Stimulated activated CD8-positive, alpha-beta memory T cell treated with anti-CD3 and anti-CD28 coated beads, Interleukin-2, amount 100 ng/mL, for 48 hours (primary cell): ENCODE data around the gene AFAP1.

Source experiments
- DNase-seq, 2 donors: peaks; one replicate each; pipeline ENCODE4 v3.0.0-alpha.2; 2020; ENCODE audit warnings: low read depth in 2 of 2

Gene AFAP1, protein sequence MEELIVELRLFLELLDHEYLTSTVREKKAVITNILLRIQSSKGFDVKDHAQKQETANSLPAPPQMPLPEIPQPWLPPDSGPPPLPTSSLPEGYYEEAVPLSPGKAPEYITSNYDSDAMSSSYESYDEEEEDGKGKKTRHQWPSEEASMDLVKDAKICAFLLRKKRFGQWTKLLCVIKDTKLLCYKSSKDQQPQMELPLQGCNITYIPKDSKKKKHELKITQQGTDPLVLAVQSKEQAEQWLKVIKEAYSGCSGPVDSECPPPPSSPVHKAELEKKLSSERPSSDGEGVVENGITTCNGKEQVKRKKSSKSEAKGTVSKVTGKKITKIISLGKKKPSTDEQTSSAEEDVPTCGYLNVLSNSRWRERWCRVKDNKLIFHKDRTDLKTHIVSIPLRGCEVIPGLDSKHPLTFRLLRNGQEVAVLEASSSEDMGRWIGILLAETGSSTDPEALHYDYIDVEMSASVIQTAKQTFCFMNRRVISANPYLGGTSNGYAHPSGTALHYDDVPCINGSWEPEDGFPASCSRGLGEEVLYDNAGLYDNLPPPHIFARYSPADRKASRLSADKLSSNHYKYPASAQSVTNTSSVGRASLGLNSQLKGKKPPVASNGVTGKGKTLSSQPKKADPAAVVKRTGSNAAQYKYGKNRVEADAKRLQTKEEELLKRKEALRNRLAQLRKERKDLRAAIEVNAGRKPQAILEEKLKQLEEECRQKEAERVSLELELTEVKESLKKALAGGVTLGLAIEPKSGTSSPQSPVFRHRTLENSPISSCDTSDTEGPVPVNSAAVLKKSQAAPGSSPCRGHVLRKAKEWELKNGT

DNA sequence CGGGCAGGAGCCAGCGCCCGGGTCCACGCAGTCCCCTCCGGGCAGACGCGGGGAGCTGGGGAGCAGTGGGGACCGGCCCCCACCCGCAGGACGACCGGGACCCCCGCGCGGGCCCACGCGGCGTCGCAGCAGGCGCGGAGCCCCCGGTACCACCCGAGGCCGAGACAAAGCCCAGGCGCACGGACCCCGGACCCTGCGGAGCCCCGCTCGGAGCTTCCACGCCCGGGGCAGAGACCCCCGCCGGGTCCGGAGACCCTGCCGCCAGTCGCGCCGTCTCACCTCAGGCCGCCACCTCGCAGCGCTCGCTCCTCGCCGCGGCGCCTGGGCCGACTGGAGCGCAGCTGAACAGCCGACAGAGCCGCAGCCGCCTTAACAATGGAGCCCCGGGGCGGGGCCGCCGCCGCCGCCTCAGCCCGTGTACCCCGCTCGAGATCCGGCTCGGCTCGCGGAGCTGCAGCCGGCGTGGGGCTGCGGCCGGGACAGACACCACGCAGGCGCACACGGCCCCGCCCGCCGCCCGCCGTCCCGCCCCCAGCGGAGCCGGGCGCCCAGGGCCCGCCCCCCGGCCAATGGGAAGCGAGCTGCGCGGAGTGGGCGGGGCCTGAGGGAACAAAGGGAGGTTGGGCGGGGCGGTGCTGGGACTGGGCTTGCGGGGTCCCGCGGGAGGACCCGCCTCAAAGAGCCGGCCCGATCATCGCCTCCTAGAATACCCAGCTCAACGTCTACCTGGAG, at the start of gene AFAP1:
Gene AFAP1, minus strand, starts transcription at position 485 of the 732 bp plus-strand sequence. CDS start 67,783 bp downstream, outside the sequence.
- DNase-seq = peak; percentile 82

DNA sequence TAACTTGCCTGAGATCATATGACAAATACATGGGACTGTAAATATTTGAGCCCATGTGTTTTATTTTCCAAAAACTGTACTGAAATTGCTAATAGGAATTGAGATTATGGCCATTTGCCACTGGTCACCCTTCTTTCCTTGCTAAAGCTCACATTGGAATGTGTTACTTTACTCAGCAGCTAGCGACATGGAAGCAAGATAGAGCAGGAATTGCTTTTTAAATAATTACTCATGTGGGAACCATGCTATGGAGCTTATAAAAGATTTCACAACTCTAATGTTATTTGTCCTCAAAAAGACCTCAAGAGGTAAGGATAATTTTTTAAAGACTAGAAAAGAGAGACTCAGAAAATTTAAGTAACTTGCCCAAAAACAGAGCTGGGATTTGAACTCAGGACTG, 48.8 kb upstream of the AFAP1 start:
- DNase-seq = no peak

DNA sequence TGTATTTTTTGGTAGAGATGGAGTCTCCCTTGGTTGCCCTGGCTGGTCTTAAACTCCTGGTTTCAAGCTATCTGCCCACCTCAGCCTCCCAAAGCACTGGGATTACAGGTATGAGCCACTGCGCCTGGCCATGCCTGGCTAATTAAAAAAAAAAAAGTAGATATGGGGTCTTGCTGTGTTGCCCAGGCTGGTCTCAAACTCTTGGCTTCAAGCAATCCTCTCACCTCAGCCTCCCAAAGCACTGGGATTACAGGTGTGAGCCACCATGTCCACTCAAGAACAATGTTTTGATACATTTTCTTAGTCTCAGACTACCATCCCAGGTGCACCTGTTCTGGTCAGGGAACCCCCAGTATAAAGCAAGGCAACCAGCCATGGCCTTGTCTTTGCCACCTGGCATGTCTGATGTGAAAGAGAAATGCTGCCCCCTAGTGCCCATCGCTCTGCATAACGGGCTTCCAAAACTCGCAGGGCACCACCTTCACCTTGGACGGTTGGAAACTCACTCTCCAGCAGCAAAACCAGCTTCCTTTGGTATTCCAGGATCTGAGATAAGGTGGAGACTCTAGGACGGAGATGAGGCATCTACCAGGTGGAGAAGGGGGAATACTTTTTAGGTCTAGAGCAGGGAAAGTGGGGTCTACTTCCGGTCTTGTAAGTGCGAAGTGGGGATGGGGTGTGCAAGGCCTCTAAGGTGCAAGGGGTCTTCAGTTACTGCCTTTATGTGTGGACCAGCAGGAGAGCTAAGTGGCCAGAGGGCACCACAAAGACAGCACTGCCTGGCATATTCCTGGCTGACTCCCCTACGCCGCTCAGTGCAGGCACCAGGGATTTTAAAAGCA, 47.7 kb upstream of the AFAP1 start:
- DNase-seq = peak; percentile 56 to 64

DNA sequence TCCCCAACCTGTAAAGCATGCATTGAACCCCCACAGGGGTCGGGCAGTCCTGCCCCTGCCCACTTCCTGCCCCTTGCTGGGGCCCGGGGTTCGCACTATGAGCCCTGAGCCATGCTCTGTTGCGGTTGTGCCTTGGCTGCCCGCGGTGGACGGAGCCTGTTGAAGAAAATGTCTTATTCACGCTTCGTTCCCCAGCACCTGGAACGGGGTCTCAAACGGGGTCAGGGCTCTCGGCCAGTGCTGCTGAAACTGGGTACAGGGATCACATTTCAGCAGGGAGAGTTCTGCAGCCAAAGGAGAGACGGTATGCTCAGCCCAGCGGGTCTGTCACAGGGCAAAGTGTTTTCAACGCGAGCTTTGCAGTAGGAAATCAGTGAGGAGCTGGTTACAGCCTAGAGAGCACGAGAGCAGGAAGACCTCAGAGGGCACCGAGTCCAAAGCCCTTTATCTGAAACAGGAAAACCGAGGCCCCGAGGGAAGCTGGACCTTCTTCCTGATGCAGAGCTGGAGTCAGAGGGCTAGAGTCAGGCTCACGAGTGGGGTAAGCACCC, 46.3 kb upstream of the AFAP1 start:
- DNase-seq = no peak

DNA sequence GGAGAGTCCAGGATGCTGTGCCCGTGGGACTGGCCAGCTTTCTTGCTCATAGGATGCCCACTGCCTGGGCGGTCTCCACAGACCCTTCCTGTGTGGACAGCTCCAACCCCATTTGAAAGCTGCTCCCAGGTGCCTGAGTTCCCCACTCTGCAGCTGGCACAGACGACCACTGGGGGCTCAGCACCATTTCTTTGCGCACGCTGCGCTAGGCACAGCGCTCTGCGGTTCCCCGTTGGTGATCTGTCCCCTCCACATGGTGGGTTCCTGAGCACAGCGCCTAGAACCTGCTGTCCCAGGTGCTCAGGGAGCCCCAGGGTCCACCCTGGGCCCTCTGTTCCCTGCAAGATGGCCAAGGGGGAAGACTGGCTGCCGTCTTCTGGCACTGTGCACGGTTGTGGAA, 45.4 kb upstream of the AFAP1 start:
- DNase-seq = no peak

DNA sequence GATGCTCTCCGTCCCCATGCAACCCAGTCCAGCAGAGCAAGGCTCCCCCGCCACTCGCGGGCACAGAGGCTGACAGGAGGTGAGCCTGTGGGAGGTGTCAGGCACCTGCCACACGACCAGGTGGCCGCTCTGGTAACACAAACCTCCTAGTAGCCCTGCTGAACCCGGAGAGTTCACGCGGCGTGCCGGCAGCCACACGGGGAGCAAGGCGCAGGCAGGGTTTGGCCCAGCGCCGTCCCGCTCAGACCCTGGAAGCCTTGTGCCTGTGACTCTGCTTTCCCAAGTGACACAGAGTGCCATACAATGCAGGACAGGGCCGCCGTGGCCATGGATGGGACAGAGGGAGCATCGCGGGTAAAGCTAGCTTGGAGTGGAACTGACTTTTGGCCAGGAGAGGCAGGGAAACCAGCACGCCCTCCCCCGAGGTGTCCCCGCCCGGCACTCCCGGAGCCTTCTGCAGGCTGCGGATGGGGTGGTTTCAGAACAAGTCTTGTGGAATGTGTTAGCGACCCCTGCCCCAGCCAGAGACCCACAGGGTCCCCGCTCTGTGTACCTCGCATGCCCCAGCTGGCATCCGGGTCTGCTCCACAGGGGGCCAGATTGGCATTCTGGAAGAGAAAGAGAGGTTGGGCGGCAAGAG, 44.7 kb upstream of the AFAP1 start:
- no peak for DNase-seq

DNA sequence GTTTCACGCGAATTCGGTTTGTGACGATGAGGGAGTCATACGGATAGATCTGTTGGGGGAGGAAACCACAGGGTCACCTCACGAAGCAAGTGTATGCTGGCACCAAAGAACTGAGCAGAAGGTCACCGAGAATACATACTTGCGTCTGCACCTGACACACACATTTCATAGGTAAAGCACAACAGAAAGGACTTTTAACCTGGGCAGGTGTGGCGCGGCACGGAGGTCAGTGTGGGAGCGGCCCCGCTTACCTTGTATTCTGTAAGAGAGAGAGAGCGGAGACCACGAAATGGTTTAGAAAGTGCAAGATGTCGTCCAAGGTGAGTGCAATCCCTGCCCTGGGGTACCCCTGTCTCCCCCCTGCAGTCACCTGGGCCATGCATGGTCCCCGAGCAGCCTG, 43.6 kb upstream of the AFAP1 start:
- DNase-seq = no peak

DNA sequence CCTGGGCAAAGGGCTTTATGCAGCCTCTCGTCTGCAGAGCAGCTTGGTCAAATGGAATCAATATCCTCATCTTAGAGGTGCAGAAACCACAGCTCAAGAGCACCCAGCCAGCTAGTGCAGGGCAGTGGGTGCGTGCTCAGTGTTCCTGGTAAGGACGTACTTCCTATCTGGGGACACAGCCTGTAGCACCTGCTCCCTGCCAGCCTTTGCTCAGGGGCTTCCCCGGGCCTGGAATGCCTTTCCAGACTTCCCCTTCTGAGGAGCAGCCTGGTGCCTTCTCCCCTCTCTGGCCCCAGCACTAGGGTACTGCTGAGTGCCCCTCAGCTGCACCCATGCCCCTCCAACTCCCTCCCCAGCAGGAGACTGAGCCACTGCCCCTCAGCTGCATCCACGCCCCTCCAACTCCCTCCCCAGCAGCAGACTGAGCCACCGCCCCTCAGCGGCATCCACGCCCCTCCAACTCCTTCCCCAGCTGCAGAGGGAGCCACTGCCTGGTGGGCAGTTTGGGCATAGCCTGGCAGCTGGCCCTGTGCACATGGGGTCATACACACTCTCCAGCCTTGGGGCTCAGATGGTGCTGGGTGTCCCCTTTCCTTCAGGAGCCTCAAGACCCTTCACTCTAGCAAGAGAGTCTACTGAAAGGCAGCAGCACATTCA, 42.2 kb upstream of the AFAP1 start:
- no peak for DNase-seq

DNA sequence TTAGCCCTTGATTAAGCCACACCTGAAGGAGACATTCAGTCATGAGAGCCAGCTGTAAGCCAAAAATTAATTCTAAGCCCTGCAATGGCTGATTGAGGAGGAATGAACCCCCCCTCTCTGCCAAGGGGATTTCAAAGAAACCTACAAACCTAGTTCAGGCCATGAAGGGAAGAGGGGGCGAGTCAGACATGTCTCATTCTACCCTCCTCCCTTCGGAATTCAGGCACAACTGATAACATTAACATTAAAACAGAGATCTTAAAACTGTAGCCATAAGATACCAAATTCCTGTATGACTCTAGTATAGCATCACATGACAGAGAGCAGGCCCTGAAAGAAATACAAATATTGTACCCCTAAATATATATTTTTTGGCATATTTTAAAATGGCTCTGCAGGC, 40.4 kb upstream of the AFAP1 start:
- DNase-seq = no peak

DNA sequence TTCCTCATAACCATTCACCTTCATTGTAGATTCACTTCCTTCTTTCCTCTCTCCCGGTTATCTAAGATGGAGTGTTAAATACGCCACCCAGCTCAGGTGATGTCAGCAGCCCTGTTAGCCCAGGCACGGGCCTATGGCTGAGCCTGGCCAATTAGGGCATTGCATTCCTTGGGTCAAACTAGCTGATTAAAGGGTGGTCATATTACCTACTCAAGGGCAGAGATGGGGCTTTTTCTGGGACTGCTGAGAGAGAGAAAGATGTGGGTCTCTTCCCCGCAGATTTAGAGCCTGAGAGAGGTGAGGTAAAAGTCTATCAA, 39.9 kb upstream of the AFAP1 start:
- no peak for DNase-seq

DNA sequence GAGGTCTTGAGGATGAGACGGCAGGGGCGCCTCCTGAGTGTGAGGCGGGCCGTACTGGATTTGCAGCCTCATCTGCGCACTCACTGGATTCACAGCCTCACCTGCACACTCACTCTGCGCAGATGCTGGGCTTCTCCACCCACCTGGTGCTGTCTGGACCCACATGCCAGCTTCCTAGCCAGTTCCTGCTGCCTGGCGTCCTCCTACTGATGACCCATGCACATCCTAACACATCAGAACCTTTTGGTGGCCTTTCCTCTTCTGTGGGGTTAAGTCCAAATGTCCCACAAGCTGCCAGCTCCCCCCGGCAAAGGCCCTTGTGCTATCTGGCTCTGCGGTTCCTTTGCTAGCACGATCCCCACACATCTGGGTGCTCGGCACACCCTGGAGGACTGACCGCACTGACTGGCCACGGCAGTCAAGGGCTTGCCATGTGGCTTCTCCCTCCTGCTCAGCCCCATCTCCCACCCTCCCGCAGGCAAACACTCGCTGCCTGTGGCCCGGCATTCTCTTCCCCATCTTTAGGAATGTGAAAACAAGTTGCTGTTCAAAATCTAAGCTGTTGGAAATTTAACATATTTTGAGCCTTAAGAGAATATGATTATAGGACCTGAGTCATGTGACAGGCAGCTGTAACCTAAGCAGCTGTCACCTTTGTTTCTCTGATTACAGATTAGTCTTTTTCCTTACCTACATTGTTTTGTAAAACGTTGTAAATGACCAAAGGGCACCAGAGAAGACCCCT, 39.4 kb upstream of the AFAP1 start:
- no peak for DNase-seq

DNA sequence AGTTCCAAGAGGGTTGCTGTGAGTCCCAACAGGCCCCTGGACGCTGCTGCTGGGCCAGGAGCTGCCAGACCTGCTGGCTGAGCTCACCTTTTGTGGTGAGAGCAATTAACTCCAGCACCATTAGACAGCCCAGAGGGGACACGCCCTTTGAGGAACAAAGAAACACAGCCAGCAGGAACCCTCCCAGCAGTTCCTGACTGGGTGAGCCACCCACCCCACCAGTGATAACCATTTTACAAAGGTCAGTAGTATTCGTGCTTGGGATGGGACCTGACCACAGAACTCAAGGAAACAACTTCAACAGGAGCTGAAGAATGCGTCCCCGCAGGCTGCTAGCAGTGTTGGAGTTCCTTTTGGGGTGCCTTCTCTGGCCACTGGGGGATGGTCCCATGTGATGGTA, 38.8 kb upstream of the AFAP1 start:
- no peak for DNase-seq

DNA sequence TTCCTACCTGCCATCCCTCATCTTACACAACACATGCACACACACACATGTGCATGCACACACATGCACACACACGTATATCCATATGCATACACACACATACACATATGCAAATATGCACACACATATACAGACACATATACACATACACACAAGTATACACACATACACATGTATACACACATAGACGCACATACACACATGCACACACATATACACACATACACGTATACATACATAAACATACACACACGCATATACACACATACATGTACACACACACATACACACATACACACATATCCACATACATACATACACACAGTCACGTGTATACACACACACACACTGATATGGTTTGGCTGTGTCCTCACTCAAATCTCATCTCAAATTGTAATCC, 37.0 kb upstream of the AFAP1 start:
- no peak for DNase-seq

DNA sequence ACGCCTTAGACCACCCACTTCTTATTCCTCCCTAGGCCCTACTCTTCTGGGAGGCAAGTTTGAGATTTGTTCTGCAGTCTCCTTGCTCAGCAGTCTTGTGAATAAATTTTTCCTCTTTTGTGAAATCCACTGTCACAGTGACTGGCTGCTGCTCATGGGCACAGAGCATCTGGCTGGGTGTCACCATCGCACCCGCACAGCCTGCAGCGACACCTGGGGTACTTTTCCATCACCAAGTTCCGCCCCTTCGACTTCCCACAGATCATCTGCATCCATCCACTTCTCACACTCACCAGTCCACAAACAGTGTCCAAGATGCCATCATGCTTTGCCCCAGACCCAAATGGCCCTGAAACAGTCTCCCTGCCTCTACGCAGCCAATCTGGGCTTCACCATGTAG, 36.4 kb upstream of the AFAP1 start:
- no peak for DNase-seq

DNA sequence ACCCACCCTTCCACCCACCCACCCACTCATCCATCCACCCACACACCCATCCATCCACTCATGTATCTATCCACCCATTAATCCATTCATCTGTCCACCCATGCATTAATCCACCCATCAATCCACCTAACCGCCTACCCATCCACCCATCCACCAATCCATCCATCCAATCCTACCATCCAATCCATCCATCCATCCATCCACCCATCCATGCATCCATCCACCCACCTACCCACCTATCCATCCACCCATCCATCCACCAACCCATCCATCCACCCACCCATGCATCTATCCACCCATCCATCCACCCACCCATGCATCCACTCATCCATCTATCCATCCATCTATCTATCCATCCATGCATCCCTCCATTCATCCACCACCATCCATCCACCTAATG, 34.8 kb upstream of the AFAP1 start:
- no peak for DNase-seq

DNA sequence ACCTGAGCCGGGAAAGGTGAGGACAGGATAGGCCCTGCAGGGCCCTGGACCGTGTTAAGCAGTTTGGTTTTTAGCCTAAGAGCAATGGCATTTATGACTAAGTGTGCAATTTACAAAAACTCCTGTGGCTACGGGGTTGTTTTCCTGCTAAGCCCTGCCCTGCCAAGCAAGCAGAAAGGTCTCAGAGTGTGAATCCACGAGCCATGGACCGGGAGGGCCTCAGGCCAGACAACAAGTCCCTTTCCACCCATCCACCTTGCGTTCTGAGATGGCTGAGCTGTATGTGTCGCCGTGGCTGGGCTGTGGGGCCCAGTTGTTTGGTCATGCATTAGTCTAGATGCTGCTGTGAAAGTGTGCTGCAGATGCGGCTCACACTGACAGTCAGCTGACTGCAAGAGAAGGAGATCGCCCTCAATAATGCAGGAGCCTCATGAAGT, 33.9 kb upstream of the AFAP1 start:
- DNase-seq = no peak

DNA sequence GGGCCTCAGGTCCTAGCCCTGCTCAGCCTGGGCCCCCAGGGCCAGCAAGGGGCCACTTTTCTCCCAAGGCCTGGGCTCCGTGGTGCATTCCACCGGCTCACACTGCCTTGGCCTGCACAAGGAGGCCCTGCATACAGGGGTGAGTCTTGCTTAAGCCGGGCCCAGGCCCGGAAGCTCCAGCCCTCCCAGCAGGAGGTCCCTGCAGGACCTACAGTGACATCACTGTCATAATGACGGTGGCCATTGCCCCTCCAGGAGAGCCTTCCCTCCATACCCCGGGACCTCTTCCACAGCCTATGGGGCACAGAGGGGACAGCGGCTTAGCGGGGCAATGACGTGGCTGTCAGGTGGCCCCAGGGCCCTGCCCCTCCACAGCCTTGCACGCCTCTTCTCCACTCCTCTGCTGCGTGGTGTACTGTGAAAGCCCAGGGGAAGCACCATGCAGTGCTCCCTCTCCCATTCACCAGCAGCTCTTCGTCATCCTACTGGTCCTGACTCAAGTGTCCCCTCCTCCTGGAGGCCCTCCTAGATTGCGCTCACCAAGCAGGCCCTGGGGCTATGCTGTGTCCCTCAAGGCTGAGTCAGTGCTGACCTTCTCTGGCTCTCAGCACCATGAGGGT, 32.3 kb upstream of the AFAP1 start:
- DNase-seq = no peak

DNA sequence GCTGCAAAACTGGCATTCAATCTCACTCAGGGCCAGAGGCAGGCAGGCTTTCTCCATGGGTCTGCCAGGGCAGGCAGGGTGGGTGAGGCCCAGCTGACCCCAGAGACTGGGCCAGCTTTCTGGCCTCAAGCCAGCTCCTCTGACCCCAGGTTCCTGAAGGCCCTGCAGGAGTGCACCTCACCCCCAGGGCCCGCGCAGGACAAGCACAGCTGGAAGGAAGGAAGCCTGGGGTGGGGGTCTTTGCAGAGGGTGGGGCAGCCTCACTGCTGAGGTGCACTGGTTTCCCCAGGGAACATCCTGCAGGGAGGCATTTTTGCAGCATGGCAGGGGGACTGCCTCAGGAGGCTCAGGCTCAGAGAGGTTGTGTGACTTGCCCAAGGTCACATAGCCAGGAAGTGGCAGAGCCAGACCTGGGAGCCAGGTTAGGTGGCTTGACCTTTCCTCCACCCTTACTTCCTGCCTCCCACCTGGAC, 31.5 kb upstream of the AFAP1 start:
- DNase-seq = no peak

DNA sequence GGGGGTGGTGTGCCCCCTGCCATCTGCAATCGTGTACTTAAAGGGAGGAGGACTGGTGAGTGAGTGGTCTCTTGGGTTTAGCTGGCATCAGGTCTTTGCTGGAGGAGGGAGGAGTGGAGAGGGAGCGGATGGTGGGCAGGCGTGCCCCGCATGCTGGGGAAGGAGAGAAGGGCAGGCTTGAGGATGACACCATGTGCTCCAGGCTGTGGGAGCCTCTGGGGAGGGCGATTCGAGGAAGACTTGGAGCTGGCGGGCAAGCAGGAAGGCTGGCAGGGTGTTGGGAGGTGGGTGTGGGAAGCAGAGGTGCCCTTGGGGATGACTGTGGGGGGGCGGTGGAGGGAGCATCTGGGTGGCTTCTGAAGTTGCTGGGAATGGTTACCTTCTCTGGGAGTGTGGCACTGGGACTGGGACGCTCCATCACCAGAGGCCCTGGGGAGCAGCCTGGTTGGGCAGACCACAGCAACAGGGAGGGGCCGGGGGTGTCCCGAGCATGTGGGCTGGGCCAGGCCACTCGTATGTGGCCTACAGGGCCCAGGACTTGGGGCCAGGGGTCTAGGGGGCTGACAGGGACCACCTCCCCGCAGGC, 30.8 kb upstream of the AFAP1 start:
- no peak for DNase-seq
